BE2C (cell line): ENCODE measurements around the gene POU2F3.

ENCODE experiments used
- DNase-seq: peaks from one replicate; pipeline ENCODE4 v3.0.0-alpha.2; 2020
- H3K27me3 ChIP-seq: fragments of 250-450 bp; sonication (Bioruptor Pico); 2 replicates; pipeline ENCODE4 v1.5.1; 2020; ENCODE audit warnings: mild to moderate bottlenecking
- H3K36me3 ChIP-seq: fragments of 250-450 bp; sonication (Bioruptor Pico); 2 replicates; pipeline ENCODE4 v1.5.1; 2020; ENCODE audit warnings: mild to moderate bottlenecking
- H3K4me1 ChIP-seq: fragments of 250-450 bp; sonication (Bioruptor Pico); 2 replicates; pipeline ENCODE4 v1.5.1; 2020
- H3K4me3 ChIP-seq: 2 replicates; pipeline ENCODE4 v1.5.1; 2011; ENCODE audit warnings: low read depth, low read length
- H3K9me3 ChIP-seq: fragments of 250-450 bp; sonication (Bioruptor Pico); 2 replicates; pipeline ENCODE4 v1.5.1; 2020
- CTCF ChIP-seq: IDR thresholded peaks from 2 replicates; pipeline ENCODE4 v1.5.1; 2012; ENCODE audit warnings: mild to moderate bottlenecking, low read depth, low read length

POU2F3 gene

GRCh38 chr11:120212926-120213325, 27.0 kb upstream of the POU2F3 start:
- H3K9me3 ChIP-seq: no peaks in the 10 kb centered on the region
- no peak for TF ChIP-seq CTCF
- H3K4me1 ChIP-seq: peaks cover 27% of the 10 kb centered on the region
- H3K4me3 ChIP-seq: peak overlapping the region; percentile 77
- no peaks in the 10 kb centered on the region for H3K36me3 ChIP-seq
- DNase-seq: no peak
- no peaks in the 10 kb centered on the region for H3K27me3 ChIP-seq

- Histone ChIP-seq H3K4me3 (no peak overlapping the region), H3K4me1 (peaks cover 29% of the 10 kb centered on the region), H3K27me3 (no peaks in the 10 kb centered on the region), H3K36me3 (no peaks in the 10 kb centered on the region), H3K9me3 (no peaks in the 10 kb centered on the region)
- no peak for TF ChIP-seq CTCF
- no peak for DNase-seq
These were observed 25.4 kb upstream of the POU2F3 start for GRCh38 chr11:120214581-120214980.

- Histone ChIP-seq H3K36me3 (no peaks in the 10 kb centered on the region), H3K4me3 (no peak overlapping the region), H3K4me1 (peaks cover 23% of the 10 kb centered on the region), H3K9me3 (no peaks in the 10 kb centered on the region), H3K27me3 (no peaks in the 10 kb centered on the region)
- no peak for DNase-seq
- no peak for TF ChIP-seq CTCF
These were observed 24.3 kb upstream of the POU2F3 start for GRCh38 chr11:120215634-120216033.

- Histone ChIP-seq H3K27me3 (no peaks in the 10 kb centered on the region), H3K4me1 (peaks cover 23% of the 10 kb centered on the region), H3K9me3 (no peaks in the 10 kb centered on the region), H3K4me3 (no peak overlapping the region), H3K36me3 (no peaks in the 10 kb centered on the region)
- TF ChIP-seq CTCF: no peak
- peak; percentile 74 for DNase-seq
These were observed 23.4 kb upstream of the POU2F3 start for GRCh38 chr11:120216426-120217102.

- Histone ChIP-seq H3K4me3 (no peak overlapping the region), H3K36me3 (no peaks in the 10 kb centered on the region), H3K9me3 (no peaks in the 10 kb centered on the region), H3K27me3 (no peaks in the 10 kb centered on the region), H3K4me1 (peaks cover 23% of the 10 kb centered on the region)
- DNase-seq: no peak
- TF ChIP-seq CTCF: no peak
These were observed 22.4 kb upstream of the POU2F3 start for GRCh38 chr11:120217526-120217925.

- H3K27me3 ChIP-seq: no peaks in the 10 kb centered on the region
- no peaks in the 10 kb centered on the region for H3K36me3 ChIP-seq
- H3K4me1 ChIP-seq: peaks cover 23% of the 10 kb centered on the region
- no peak for DNase-seq
- TF ChIP-seq CTCF: no peak
- H3K4me3 ChIP-seq: no peak overlapping the region
- no peaks in the 10 kb centered on the region for H3K9me3 ChIP-seq
These were observed 21.8 kb upstream of the POU2F3 start for GRCh38 chr11:120217941-120218694.
